ENCODE measurements around the gene TBL1X. TPM values are rescaled to one million over a fixed set of nuclear protein-coding genes. Genes with fewer than 3 reads are reported as not detected.

The TBL1X gene
- total RNA-seq, 4 donors from 2014 or later = 25.3 to 54.1 (median 38.2) TPM

GRCh38 chrX:9663216-9663615 lies 198.4 kb downstream of the TBL1X start:
- Histone ChIP-seq H3K4me3 (no peak overlapping the region), H3K27ac (replicated peaks in 1 of 4) (no peak overlapping the region), H3K36me3 (no peaks in the 10 kb centered on the region), H3K4me1 (peaks cover 0 to 39% (median 18%) of the 10 kb centered on the region in 4 donors), H3K9me3 (no peaks in the 10 kb centered on the region), H3K27me3 (no peaks in the 10 kb centered on the region)
- no peak for DNase-seq (ENCODE audit: extremely low spot score)
- intact Hi-C loops (cut with DNase I) = loop anchor here (10.0 kb wide), 1 partner anchor 318 kb away; no protein-coding TSS in a partner anchor
- WGBS = 98% methylated on average over 6 of the region's 6 CpGs
- TF ChIP-seq POLR2AphosphoS5 (IDR thresholded peaks at IDR 0.05) = no peak
- TF ChIP-seq EP300 (IDR thresholded peaks at IDR 0.05) = no peak
- no peak for TF ChIP-seq CTCF (IDR thresholded peaks at IDR 0.05)
- no peak for TF ChIP-seq POLR2A (IDR thresholded peaks at IDR 0.05; ENCODE audit: low read depth)

- H3K27ac ChIP-seq (replicated peaks in 1 of 4) = no peak overlapping the region
- no peak for DNase-seq (ENCODE audit: extremely low spot score)
- no peak for TF ChIP-seq EP300 (IDR thresholded peaks at IDR 0.05)
- TF ChIP-seq CTCF (IDR thresholded peaks at IDR 0.05) = no peak
- TF ChIP-seq POLR2AphosphoS5 (IDR thresholded peaks at IDR 0.05) = no peak
- no peak for TF ChIP-seq POLR2A (IDR thresholded peaks at IDR 0.05; ENCODE audit: low read depth)
- intact Hi-C loops (cut with DNase I) = loop anchor here (10.0 kb wide), 1 partner anchor 319 kb away; no protein-coding TSS in a partner anchor
- peaks cover 0 to 41% (median 23%) of the 10 kb centered on the region in 4 donors for H3K4me1 ChIP-seq
- H3K4me3 ChIP-seq = no peak overlapping the region
- 58% methylated on average over 5 of the region's 6 CpGs for WGBS
- H3K36me3 ChIP-seq = no peaks in the 10 kb centered on the region
- H3K27me3 ChIP-seq = no peaks in the 10 kb centered on the region
- no peaks in the 10 kb centered on the region for H3K9me3 ChIP-seq
Observed at GRCh38 chrX:9664224-9664623, 199.4 kb downstream of the TBL1X start.

- Histone ChIP-seq H3K4me1 (peaks cover 0 to 41% (median 30%) of the 10 kb centered on the region in 4 donors), H3K9me3 (no peaks in the 10 kb centered on the region), H3K27me3 (no peaks in the 10 kb centered on the region), H3K4me3 (no peak overlapping the region), H3K36me3 (no peaks in the 10 kb centered on the region), H3K27ac (replicated peaks in 1 of 4) (no peak overlapping the region)
- intact Hi-C loops (cut with DNase I) = loop anchor here (10.0 kb wide), 1 partner anchor 320 kb away; no protein-coding TSS in a partner anchor
- 63% methylated on average over 4 of the region's 4 CpGs for WGBS
- DNase-seq (ENCODE audit: extremely low spot score) = no peak
- TF ChIP-seq EP300 (IDR thresholded peaks at IDR 0.05) = no peak
- no peak for TF ChIP-seq CTCF (IDR thresholded peaks at IDR 0.05)
- TF ChIP-seq POLR2A (IDR thresholded peaks at IDR 0.05; ENCODE audit: low read depth) = no peak
- TF ChIP-seq POLR2AphosphoS5 (IDR thresholded peaks at IDR 0.05) = no peak
Observed at GRCh38 chrX:9665113-9665512, 200.3 kb downstream of the TBL1X start.

- no peaks in the 10 kb centered on the region for H3K9me3 ChIP-seq
- no peak overlapping the region for H3K4me3 ChIP-seq
- H3K36me3 ChIP-seq = no peaks in the 10 kb centered on the region
- intact Hi-C loops (cut with DNase I) = loop anchor here (10.0 kb wide), 1 partner anchor 324 kb away; no protein-coding TSS in a partner anchor
- 37% methylated on average over 3 of the region's 3 CpGs for WGBS
- H3K27ac ChIP-seq (replicated peaks in 1 of 4) = peak overlapping the region in 3 of 4 donors; percentile 23 to 51 (median 40)
- H3K4me1 ChIP-seq = peaks cover 2 to 49% (median 41%) of the 10 kb centered on the region in 4 donors
- no peak for DNase-seq (ENCODE audit: extremely low spot score)
- TF ChIP-seq CTCF (IDR thresholded peaks at IDR 0.05) (no peak), EP300 (IDR thresholded peaks at IDR 0.05) (no peak), POLR2A (IDR thresholded peaks at IDR 0.05; ENCODE audit: low read depth) (no peak)
- H3K27me3 ChIP-seq = no peaks in the 10 kb centered on the region
Observed at GRCh38 chrX:9668537-9668936, 203.7 kb downstream of the TBL1X start.

All from esophagus muscularis mucosa (tissue), 4 donors.